Measurements from ENCODE around the gene POU6F2. TPM values are rescaled to one million over a fixed set of nuclear protein-coding genes. Genes with fewer than 3 reads are reported as not detected.

The POU6F2 gene
- total RNA-seq, 1 donor from 2014 or later: 0.04 TPM

- H3K36me3 ChIP-seq (ENCODE audit: control insufficient read depth, insufficient read depth, low read length): no peaks in the 10 kb centered on the region
- no peak overlapping the region for H3K4me3 ChIP-seq (ENCODE audit: low read depth, low read length)
- TF ChIP-seq CTCF (IDR thresholded peaks at IDR 0.05; ENCODE audit: insufficient read depth, low read length, poor library complexity, severe bottlenecking): no peak
- no peak for DNase-seq (ENCODE audit: low read depth)
- no peaks in the 10 kb centered on the region for H3K27me3 ChIP-seq (ENCODE audit: control insufficient read depth, insufficient read depth, low read length)
Measured at GRCh38 chr7:39434012-39434411, 456.3 kb downstream of the POU6F2 start.

GRCh38 chr7:39446546-39446945, 468.8 kb downstream of the POU6F2 start:
- no peaks in the 10 kb centered on the region for H3K36me3 ChIP-seq (ENCODE audit: control insufficient read depth, insufficient read depth, low read length)
- H3K4me3 ChIP-seq (ENCODE audit: low read depth, low read length): no peak overlapping the region
- H3K27me3 ChIP-seq (ENCODE audit: control insufficient read depth, insufficient read depth, low read length): no peaks in the 10 kb centered on the region
- TF ChIP-seq CTCF (IDR thresholded peaks at IDR 0.05; ENCODE audit: insufficient read depth, low read length, poor library complexity, severe bottlenecking): no peak
- DNase-seq (ENCODE audit: low read depth): no peak

GRCh38 chr7:39451901-39452300, 474.2 kb downstream of the POU6F2 start:
- TF ChIP-seq CTCF (IDR thresholded peaks at IDR 0.05; ENCODE audit: insufficient read depth, low read length, poor library complexity, severe bottlenecking): no peak
- no peaks in the 10 kb centered on the region for H3K27me3 ChIP-seq (ENCODE audit: control insufficient read depth, insufficient read depth, low read length)
- no peak for DNase-seq (ENCODE audit: low read depth)
- no peak overlapping the region for H3K4me3 ChIP-seq (ENCODE audit: low read depth, low read length)
- no peaks in the 10 kb centered on the region for H3K36me3 ChIP-seq (ENCODE audit: control insufficient read depth, insufficient read depth, low read length)

- peak; percentile 78 for TF ChIP-seq CTCF (IDR thresholded peaks at IDR 0.05; ENCODE audit: insufficient read depth, low read length, poor library complexity, severe bottlenecking)
- Histone ChIP-seq H3K27me3 (ENCODE audit: control insufficient read depth, insufficient read depth, low read length) (no peaks in the 10 kb centered on the region), H3K4me3 (ENCODE audit: low read depth, low read length) (no peak overlapping the region), H3K36me3 (ENCODE audit: control insufficient read depth, insufficient read depth, low read length) (no peaks in the 10 kb centered on the region)
- DNase-seq (ENCODE audit: low read depth): peak; percentile 2
Measured at GRCh38 chr7:39453743-39454355, 476.1 kb downstream of the POU6F2 start.

GRCh38 chr7:39458061-39458745, 480.5 kb downstream of the POU6F2 start:
- Histone ChIP-seq H3K27me3 (ENCODE audit: control insufficient read depth, insufficient read depth, low read length) (no peaks in the 10 kb centered on the region), H3K36me3 (ENCODE audit: control insufficient read depth, insufficient read depth, low read length) (no peaks in the 10 kb centered on the region), H3K4me3 (ENCODE audit: low read depth, low read length) (no peak overlapping the region)
- no peak for DNase-seq (ENCODE audit: low read depth)
- no peak for TF ChIP-seq CTCF (IDR thresholded peaks at IDR 0.05; ENCODE audit: insufficient read depth, low read length, poor library complexity, severe bottlenecking)

GRCh38 chr7:39459636-39460035, 481.9 kb downstream of the POU6F2 start:
- DNase-seq (ENCODE audit: low read depth): no peak
- no peak for TF ChIP-seq CTCF (IDR thresholded peaks at IDR 0.05; ENCODE audit: insufficient read depth, low read length, poor library complexity, severe bottlenecking)
- Histone ChIP-seq H3K4me3 (ENCODE audit: low read depth, low read length) (no peak overlapping the region), H3K36me3 (ENCODE audit: control insufficient read depth, insufficient read depth, low read length) (no peaks in the 10 kb centered on the region), H3K27me3 (ENCODE audit: control insufficient read depth, insufficient read depth, low read length) (no peaks in the 10 kb centered on the region)
